Smooth muscle cell (in vitro differentiated cells): ENCODE measurements around the gene ACTL10. TPM values are rescaled to one million over a fixed set of nuclear protein-coding genes. Genes with fewer than 3 reads are reported as not detected.

Source experiments
- DNase-seq: peaks from one replicate; lab custom pipeline; 2025; ENCODE audit not compliant: unreplicated experiment; lab: John Stamatoyannopoulos, UW
- H2AFZ ChIP-seq: fragments of 200-600 bp; sonication (generic); 2 replicates; pipeline ENCODE4 v1.6.0; 2016; ENCODE audit warnings: antibody characterized with exemption, low read depth, mild to moderate bottlenecking
- H3F3A ChIP-seq: fragments of 200-600 bp; sonication (generic); 2 replicates; pipeline ENCODE4 v1.6.0; 2017; ENCODE audit warnings: antibody characterized with exemption, low read depth
- H3K27ac ChIP-seq: fragments of 200-600 bp; sonication (generic); 2 replicates; pipeline ENCODE4 v1.5.1; 2016; ENCODE audit warnings: low read depth, mild to moderate bottlenecking
- H3K27me3 ChIP-seq: fragments of 200-600 bp; sonication (generic); 2 replicates; pipeline ENCODE4 v1.6.1; 2016; ENCODE audit warnings: low read depth, mild to moderate bottlenecking
- H3K36me3 ChIP-seq: fragments of 200-600 bp; sonication (generic); 2 replicates; pipeline ENCODE4 v1.5.1; 2016; ENCODE audit warnings: low read depth
- H3K4me1 ChIP-seq: fragments of 200-600 bp; sonication (generic); 2 replicates; pipeline ENCODE4 v1.5.1; 2016; ENCODE audit warnings: low read depth
- H3K4me2 ChIP-seq: fragments of 200-600 bp; sonication (generic); 2 replicates; pipeline ENCODE4 v1.6.0; 2016; ENCODE audit warnings: mild to moderate bottlenecking
- H3K4me3 ChIP-seq: fragments of 200-600 bp; sonication (generic); 2 replicates; pipeline ENCODE4 v1.5.1; 2016; ENCODE audit warnings: mild to moderate bottlenecking
- H3K79me2 ChIP-seq: fragments of 200-600 bp; sonication (generic); 2 replicates; pipeline ENCODE4 v1.6.0; 2016; ENCODE audit warnings: low read depth, mild to moderate bottlenecking
- H3K9ac ChIP-seq: fragments of 200-600 bp; sonication (generic); 2 replicates; pipeline ENCODE4 v1.6.0; 2016; ENCODE audit warnings: low read depth
- H3K9me3 ChIP-seq: fragments of 200-600 bp; sonication (generic); replicated peaks from 2 replicates; pipeline ENCODE4 v1.5.1; 2016; ENCODE audit warnings: low read depth
- H4K20me1 ChIP-seq: fragments of 200-600 bp; sonication (generic); 2 replicates; pipeline ENCODE4 v1.6.0; 2016; ENCODE audit warnings: low read depth
- WGBS: methylation state at CpG from one replicate; pipeline ENCODE4 v1.1.7; 2016; ENCODE audit warnings: low lambda C conversion rate; 5-methylcytosine and 5-hydroxymethylcytosine counted together
- polyA plus RNA-seq: library from polyadenylated mRNA; unstranded; fragments of >200 nt; fragmentation: Nextera tagmentation; extraction: Ambion mirVana; gene quantifications from 2 replicates; pipeline ENCODE4 v1.2.1, GENCODE V29; 2016
- total RNA-seq: library from RNA; depleted of rRNA; stranded (reverse); fragments of >200 nt; gene quantifications from 2 replicates; pipeline ENCODE4 v1.2.3, GENCODE V29; 2014
- TF ChIP-seq, protein P1 (sequence below): fragments of 200-600 bp; sonication (generic); IDR thresholded peaks from 2 replicates; pipeline ENCODE4 v1.5.1; 2017; ENCODE audit warnings: borderline replicate concordance, mild to moderate bottlenecking, antibody characterized with exemption; ENCODE audit not compliant: insufficient read depth, poor library complexity, severe bottlenecking

The ACTL10 gene
- total and polyA plus RNA-seq, 2 experiments from 2014 or later = 0.04 to 0.49 TPM

GRCh38 chr20:33663161-33664084 lies 3.3 kb upstream of the ACTL10 start:
- H3K4me1 ChIP-seq = peaks cover 6% of the 10 kb centered on the region
- TF ChIP-seq, protein P1, sequence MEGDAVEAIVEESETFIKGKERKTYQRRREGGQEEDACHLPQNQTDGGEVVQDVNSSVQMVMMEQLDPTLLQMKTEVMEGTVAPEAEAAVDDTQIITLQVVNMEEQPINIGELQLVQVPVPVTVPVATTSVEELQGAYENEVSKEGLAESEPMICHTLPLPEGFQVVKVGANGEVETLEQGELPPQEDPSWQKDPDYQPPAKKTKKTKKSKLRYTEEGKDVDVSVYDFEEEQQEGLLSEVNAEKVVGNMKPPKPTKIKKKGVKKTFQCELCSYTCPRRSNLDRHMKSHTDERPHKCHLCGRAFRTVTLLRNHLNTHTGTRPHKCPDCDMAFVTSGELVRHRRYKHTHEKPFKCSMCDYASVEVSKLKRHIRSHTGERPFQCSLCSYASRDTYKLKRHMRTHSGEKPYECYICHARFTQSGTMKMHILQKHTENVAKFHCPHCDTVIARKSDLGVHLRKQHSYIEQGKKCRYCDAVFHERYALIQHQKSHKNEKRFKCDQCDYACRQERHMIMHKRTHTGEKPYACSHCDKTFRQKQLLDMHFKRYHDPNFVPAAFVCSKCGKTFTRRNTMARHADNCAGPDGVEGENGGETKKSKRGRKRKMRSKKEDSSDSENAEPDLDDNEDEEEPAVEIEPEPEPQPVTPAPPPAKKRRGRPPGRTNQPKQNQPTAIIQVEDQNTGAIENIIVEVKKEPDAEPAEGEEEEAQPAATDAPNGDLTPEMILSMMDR = no peak
- peaks cover 12% of the 10 kb centered on the region for H3F3A ChIP-seq
- H4K20me1 ChIP-seq = no peaks in the 10 kb centered on the region
- peak overlapping the region; percentile 96 for H3K4me2 ChIP-seq
- H3K79me2 ChIP-seq = peaks cover 5% of the 10 kb centered on the region
- peak overlapping the region; percentile 56 for H2AFZ ChIP-seq
- DNase-seq = peak; percentile 59
- H3K4me3 ChIP-seq = peak overlapping the region; percentile 75
- no peaks in the 10 kb centered on the region for H3K9me3 ChIP-seq
- WGBS = under 1% methylated on average over 84 of the region's 84 CpGs
- peak overlapping the region; percentile 63 for H3K27ac ChIP-seq
- H3K36me3 ChIP-seq = no peaks in the 10 kb centered on the region
- peak overlapping the region; percentile 66 for H3K9ac ChIP-seq
- no peaks in the 10 kb centered on the region for H3K27me3 ChIP-seq

- peaks cover 5% of the 10 kb centered on the region for H3K79me2 ChIP-seq
- TF ChIP-seq, protein P1 = no peak
- no peaks in the 10 kb centered on the region for H4K20me1 ChIP-seq
- peak overlapping the region; percentile 56 for H2AFZ ChIP-seq
- no peaks in the 10 kb centered on the region for H3K36me3 ChIP-seq
- H3K9ac ChIP-seq = peak overlapping the region; percentile 66
- no peaks in the 10 kb centered on the region for H3K9me3 ChIP-seq
- no peaks in the 10 kb centered on the region for H3K27me3 ChIP-seq
- H3K27ac ChIP-seq = peak overlapping the region; percentile 63
- H3K4me3 ChIP-seq = peak overlapping the region; percentile 75
- WGBS = 54% methylated on average over 9 of the region's 9 CpGs
- H3K4me2 ChIP-seq = peak overlapping the region; percentile 96
- DNase-seq = no peak
- H3K4me1 ChIP-seq = peaks cover 6% of the 10 kb centered on the region
- peaks cover 15% of the 10 kb centered on the region for H3F3A ChIP-seq
Measured at GRCh38 chr20:33664085-33664761, 2.5 kb upstream of the ACTL10 start.

- H3K36me3 ChIP-seq = no peaks in the 10 kb centered on the region
- DNase-seq = no peak
- H3K4me3 ChIP-seq = no peak overlapping the region
- H3K4me1 ChIP-seq = peaks cover 6% of the 10 kb centered on the region
- H3K9me3 ChIP-seq = no peaks in the 10 kb centered on the region
- no peak overlapping the region for H3K9ac ChIP-seq
- peaks cover 5% of the 10 kb centered on the region for H3K79me2 ChIP-seq
- H3K27ac ChIP-seq = peak overlapping the region; percentile 63
- TF ChIP-seq, protein P1 = no peak
- H3F3A ChIP-seq = peaks cover 15% of the 10 kb centered on the region
- no peak overlapping the region for H2AFZ ChIP-seq
- no peaks in the 10 kb centered on the region for H3K27me3 ChIP-seq
- no peaks in the 10 kb centered on the region for H4K20me1 ChIP-seq
- no peak overlapping the region for H3K4me2 ChIP-seq
- 100% methylated on average over 2 of the region's 2 CpGs for WGBS
Measured at GRCh38 chr20:33664762-33665144, 2.0 kb upstream of the ACTL10 start.
